ENCODE results near the gene CCDC126.
"Not testable (repeated sequence)": the region's sequence is repeated elsewhere in the genome, so short reads cannot be mapped to it uniquely, and the experiment has no call there.

CCDC126 gene

DNA sequence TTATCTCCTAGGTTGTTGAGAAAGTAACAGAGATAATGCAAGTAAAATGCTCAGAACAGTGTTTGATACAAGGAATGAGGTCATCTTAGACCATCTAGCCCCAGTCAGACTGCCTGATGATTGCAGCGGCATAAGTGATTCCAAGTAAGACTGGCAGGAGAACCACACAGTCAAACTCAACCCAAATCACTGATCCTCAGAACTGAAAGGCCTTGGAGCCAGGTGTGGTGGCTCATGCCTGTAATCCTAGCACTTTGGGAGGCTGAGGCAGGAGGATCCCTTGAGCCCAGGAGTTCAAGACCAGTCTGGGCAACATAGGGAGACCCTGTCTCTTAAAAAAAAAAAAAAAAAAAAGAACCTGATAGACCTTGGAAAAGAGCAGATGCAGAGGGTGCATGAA is 15.2 kb upstream of the CCDC126 start:
- peak; percentile 91 for TF ChIP-seq ZBTB17 (tag by site-specific recombination; IDR thresholded peaks at IDR 0.05)
- peak; percentile 49; the same call in 1 of the 2 replicates for TF ChIP-seq ATF2 (tag by site-specific recombination; IDR thresholded peaks at IDR 0.05; ENCODE audit: low read depth)
- H3K9me3 ChIP-seq (ENCODE audit: control insufficient read depth, insufficient read depth, low read depth, low read length); H3K36me3 ChIP-seq (ENCODE audit: control insufficient read depth in 2 of 2, insufficient read depth in 1 of 2, low read length in 2 of 2); H3K27ac ChIP-seq (ENCODE audit: extremely low read depth, low read depth, low read length); H3K4me3 ChIP-seq (ENCODE audit: low read depth, low read length); H3K4me1 ChIP-seq (ENCODE audit: control insufficient read depth, insufficient read depth, low read length): not testable (repeated sequence)
- CTCF ChIA-PET, result interaction anchor here (0.6 to 0.9 kb wide), 4 partner anchors 35 to 650 kb away, joined by 3 to 7 read pairs (median 4); no protein-coding TSS in a partner anchor
- POLR2A ChIA-PET, result interaction anchor here (0.7 kb wide), 2 partner anchors 10 to 409 kb away, joined by 3 to 5 read pairs; no protein-coding TSS in a partner anchor

DNA sequence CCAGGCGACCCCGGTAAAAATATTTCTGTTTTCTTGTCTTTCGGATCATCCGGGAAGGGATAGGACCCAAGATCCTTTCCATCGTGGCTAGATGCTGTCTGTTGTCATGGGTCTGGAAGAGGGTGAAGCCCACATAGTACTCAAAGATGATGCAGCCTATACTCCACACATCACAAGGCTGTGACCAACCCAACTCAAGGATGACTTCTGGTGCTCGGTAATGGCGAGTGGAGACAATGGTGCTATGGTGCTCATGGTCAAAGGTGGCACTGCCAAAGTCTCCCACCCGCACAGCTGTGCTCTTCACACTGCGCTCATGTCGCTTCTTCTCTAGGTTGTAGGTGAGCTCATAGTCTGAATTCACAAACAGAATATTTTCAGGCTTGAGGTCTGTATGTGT is 11.9 kb upstream of the CCDC126 start:
- POLR2A ChIA-PET; H3K9me3 ChIP-seq (ENCODE audit: control insufficient read depth, insufficient read depth, low read depth, low read length); H3K4me3 ChIP-seq (ENCODE audit: low read depth, low read length); H3K4me1 ChIP-seq (ENCODE audit: control insufficient read depth, insufficient read depth, low read length); H3K36me3 ChIP-seq (ENCODE audit: control insufficient read depth in 2 of 2, insufficient read depth in 1 of 2, low read length in 2 of 2); H3K27ac ChIP-seq (ENCODE audit: extremely low read depth, low read depth, low read length): not testable (repeated sequence)
- CTCF ChIA-PET, result interaction anchor here (0.6 to 0.9 kb wide), 2 partner anchors 111 to 516 kb away, joined by 3 read pairs; no protein-coding TSS in a partner anchor

DNA sequence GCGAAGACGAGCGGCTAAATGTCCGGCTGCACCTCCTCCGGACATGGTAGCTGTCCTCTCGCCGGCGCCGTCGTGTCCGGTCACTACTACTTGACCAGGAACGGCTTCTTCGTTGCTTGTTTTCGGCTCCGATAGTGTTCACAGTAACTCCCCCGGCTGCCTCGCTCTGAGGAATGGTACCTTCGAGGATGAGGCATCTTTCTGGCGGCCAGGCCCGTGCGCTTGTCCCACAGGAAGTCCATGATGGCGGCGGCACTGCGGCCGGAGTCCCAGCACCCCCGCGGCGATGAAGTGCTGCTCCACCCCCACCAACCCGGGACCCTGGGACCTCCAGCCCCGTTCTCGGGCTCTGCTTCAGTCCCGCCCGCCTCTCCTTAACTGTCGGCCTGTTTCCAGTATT is 11.0 kb upstream of the CCDC126 start:
- Histone ChIP-seq H3K4me3 (ENCODE audit: low read depth, low read length) (no peak overlapping the region), H3K4me1 (ENCODE audit: control insufficient read depth, insufficient read depth, low read length) (no peaks in the 10 kb centered on the region), H3K9me3 (ENCODE audit: control insufficient read depth, insufficient read depth, low read depth, low read length) (no peaks in the 10 kb centered on the region), H3K36me3 (ENCODE audit: control insufficient read depth in 2 of 2, insufficient read depth in 1 of 2, low read length in 2 of 2) (no peaks in the 10 kb centered on the region), H3K27ac (ENCODE audit: extremely low read depth, low read depth, low read length) (no peak overlapping the region)
- no peak for TF ChIP-seq ZNF366 (tag by site-specific recombination; conservative IDR thresholded peaks at IDR 0.05)
- TF ChIP-seq ZNF324 (tag by site-specific recombination; IDR thresholded peaks at IDR 0.05), result no peak
- TF ChIP-seq ZBTB10 (tag by site-specific recombination; IDR thresholded peaks at IDR 0.05), result no peak
- no peak for TF ChIP-seq ZNF2 (tag by site-specific recombination; IDR thresholded peaks at IDR 0.05)
- TF ChIP-seq, protein P1, sequence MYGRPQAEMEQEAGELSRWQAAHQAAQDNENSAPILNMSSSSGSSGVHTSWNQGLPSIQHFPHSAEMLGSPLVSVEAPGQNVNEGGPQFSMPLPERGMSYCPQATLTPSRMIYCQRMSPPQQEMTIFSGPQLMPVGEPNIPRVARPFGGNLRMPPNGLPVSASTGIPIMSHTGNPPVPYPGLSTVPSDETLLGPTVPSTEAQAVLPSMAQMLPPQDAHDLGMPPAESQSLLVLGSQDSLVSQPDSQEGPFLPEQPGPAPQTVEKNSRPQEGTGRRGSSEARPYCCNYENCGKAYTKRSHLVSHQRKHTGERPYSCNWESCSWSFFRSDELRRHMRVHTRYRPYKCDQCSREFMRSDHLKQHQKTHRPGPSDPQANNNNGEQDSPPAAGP (tag by site-specific recombination; IDR thresholded peaks at IDR 0.05), result no peak
- TF ChIP-seq OSR2 (tag by site-specific recombination; IDR thresholded peaks at IDR 0.05), result no peak
- no peak for TF ChIP-seq ZNF792 (tag by site-specific recombination; IDR thresholded peaks at IDR 0.05)
- TF ChIP-seq, protein P2, sequence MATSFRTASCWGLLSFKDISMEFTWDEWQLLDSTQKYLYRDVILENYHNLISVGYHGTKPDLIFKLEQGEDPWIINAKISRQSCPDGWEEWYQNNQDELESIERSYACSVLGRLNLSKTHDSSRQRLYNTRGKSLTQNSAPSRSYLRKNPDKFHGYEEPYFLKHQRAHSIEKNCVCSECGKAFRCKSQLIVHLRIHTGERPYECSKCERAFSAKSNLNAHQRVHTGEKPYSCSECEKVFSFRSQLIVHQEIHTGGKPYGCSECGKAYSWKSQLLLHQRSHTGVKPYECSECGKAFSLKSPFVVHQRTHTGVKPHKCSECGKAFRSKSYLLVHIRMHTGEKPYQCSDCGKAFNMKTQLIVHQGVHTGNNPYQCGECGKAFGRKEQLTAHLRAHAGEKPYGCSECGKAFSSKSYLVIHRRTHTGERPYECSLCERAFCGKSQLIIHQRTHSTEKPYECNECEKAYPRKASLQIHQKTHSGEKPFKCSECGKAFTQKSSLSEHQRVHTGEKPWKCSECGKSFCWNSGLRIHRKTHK (tag by site-specific recombination; IDR thresholded peaks at IDR 0.05), result no peak
- no peak for TF ChIP-seq SCRT1 (tag by site-specific recombination; IDR thresholded peaks at IDR 0.05; ENCODE audit: borderline replicate concordance)
- TF ChIP-seq ZNF37A (tag by site-specific recombination; IDR thresholded peaks at IDR 0.05), result no peak
- TF ChIP-seq MZF1 (tag by site-specific recombination; IDR thresholded peaks at IDR 0.05; ENCODE audit: borderline replicate concordance), result no peak
- CTCF ChIA-PET, result no interaction called here
- POLR2A ChIA-PET, result no interaction called here
